Mononuclear cell (primary cell): Measurements from ENCODE around the gene HDX. TPM values are rescaled to one million over a fixed set of nuclear protein-coding genes. Genes with fewer than 3 reads are reported as not detected.
"Not testable (repeated sequence)": the region's sequence is repeated elsewhere in the genome, so short reads cannot be mapped to it uniquely, and the experiment has no call there.

ENCODE experiments used
- H3K27me3 ChIP-seq: 2 replicates; pipeline ENCODE4 v1.6.0; 2011; ENCODE audit warnings: low read length, control low read depth; ENCODE audit not compliant: insufficient read depth
- H3K4me1 ChIP-seq: 2 replicates; pipeline ENCODE4 v1.5.1; 2011; ENCODE audit warnings: mild to moderate bottlenecking, low read length, control low read depth; ENCODE audit not compliant: insufficient read depth
- H3K4me3 ChIP-seq: 2 replicates; pipeline ENCODE4 v1.5.1; 2011; ENCODE audit warnings: mild to moderate bottlenecking, low read length, moderate library complexity
- H3K9me3 ChIP-seq: 2 replicates; pipeline ENCODE4 v1.5.1; 2011; ENCODE audit warnings: low read depth, mild to moderate bottlenecking, control low read depth, low read length
- total RNA-seq: library from RNA; depleted of rRNA; stranded (reverse); fragments of >200 nt; gene quantifications from one replicate; pipeline ENCODE4 v1.2.3, GENCODE V29; 2012

Gene HDX
- total RNA-seq, 1 donor = 3.4 TPM

- H3K4me3 ChIP-seq = no peak overlapping the region
- no peaks in the 10 kb centered on the region for H3K9me3 ChIP-seq
- no peaks in the 10 kb centered on the region for H3K4me1 ChIP-seq
- no peaks in the 10 kb centered on the region for H3K27me3 ChIP-seq
Measured at GRCh38 chrX:84415140-84415539, 87.1 kb downstream of the HDX start.

- Histone ChIP-seq H3K4me3 (no peak overlapping the region), H3K9me3 (no peaks in the 10 kb centered on the region)
Measured at GRCh38 chrX:84363663-84364062, 138.6 kb downstream of the HDX start.

GRCh38 chrX:84363051-84363450 lies 139.2 kb downstream of the HDX start:
- Histone ChIP-seq H3K27me3 (no peaks in the 10 kb centered on the region), H3K9me3 (no peaks in the 10 kb centered on the region), H3K4me3 (no peak overlapping the region), H3K4me1 (no peaks in the 10 kb centered on the region)

More at GRCh38 chrX:84363663-84364062, 138.6 kb downstream of the HDX start:
- no peaks in the 10 kb centered on the region for H3K4me1 ChIP-seq
- H3K27me3 ChIP-seq = no peaks in the 10 kb centered on the region

GRCh38 chrX:84362184-84362838 lies 139.9 kb downstream of the HDX start:
- no peaks in the 10 kb centered on the region for H3K9me3 ChIP-seq

GRCh38 chrX:84358271-84358670 lies 144.0 kb downstream of the HDX start:
- Histone ChIP-seq H3K27me3 (no peaks in the 10 kb centered on the region), H3K4me3 (no peak overlapping the region), H3K9me3 (no peaks in the 10 kb centered on the region), H3K4me1 (no peaks in the 10 kb centered on the region)

More at GRCh38 chrX:84362184-84362838, 139.9 kb downstream of the HDX start:
- Histone ChIP-seq H3K4me1 (no peaks in the 10 kb centered on the region), H3K4me3 (no peak overlapping the region), H3K27me3 (no peaks in the 10 kb centered on the region)

GRCh38 chrX:84357296-84357695 lies 145.0 kb downstream of the HDX start:
- Histone ChIP-seq H3K4me1 (no peaks in the 10 kb centered on the region), H3K4me3 (no peak overlapping the region), H3K9me3 (no peaks in the 10 kb centered on the region), H3K27me3 (no peaks in the 10 kb centered on the region)

- Histone ChIP-seq H3K4me1 (no peaks in the 10 kb centered on the region), H3K4me3 (no peak overlapping the region), H3K9me3 (no peaks in the 10 kb centered on the region), H3K27me3 (no peaks in the 10 kb centered on the region)
Measured at GRCh38 chrX:84340968-84341367, 161.3 kb downstream of the HDX start.

GRCh38 chrX:84339507-84340364 lies 162.5 kb downstream of the HDX start:
- Histone ChIP-seq H3K4me1 (no peaks in the 10 kb centered on the region), H3K27me3 (no peaks in the 10 kb centered on the region), H3K9me3 (no peaks in the 10 kb centered on the region)

GRCh38 chrX:84336646-84337045 lies 165.6 kb downstream of the HDX start:
- Histone ChIP-seq H3K27me3 (no peaks in the 10 kb centered on the region), H3K4me3 (no peak overlapping the region), H3K4me1 (no peaks in the 10 kb centered on the region), H3K9me3 (no peaks in the 10 kb centered on the region)

More at GRCh38 chrX:84339507-84340364, 162.5 kb downstream of the HDX start:
- H3K4me3 ChIP-seq = no peak overlapping the region

GRCh38 chrX:84335121-84335520 lies 167.1 kb downstream of the HDX start:
- Histone ChIP-seq H3K4me1 (no peaks in the 10 kb centered on the region), H3K9me3 (no peaks in the 10 kb centered on the region), H3K4me3 (no peak overlapping the region), H3K27me3 (no peaks in the 10 kb centered on the region)

GRCh38 chrX:84322083-84322827 lies 180.0 kb downstream of the HDX start:
- Histone ChIP-seq H3K27me3 (no peaks in the 10 kb centered on the region), H3K4me1 (no peaks in the 10 kb centered on the region), H3K9me3 (no peaks in the 10 kb centered on the region), H3K4me3 (no peak overlapping the region)

GRCh38 chrX:84320614-84321013 lies 181.6 kb downstream of the HDX start:
- Histone ChIP-seq H3K4me3 (no peak overlapping the region), H3K4me1 (no peaks in the 10 kb centered on the region), H3K27me3 (no peaks in the 10 kb centered on the region), H3K9me3 (no peaks in the 10 kb centered on the region)

GRCh38 chrX:84320023-84320422 lies 182.2 kb downstream of the HDX start:
- Histone ChIP-seq H3K4me3 (no peak overlapping the region), H3K4me1 (no peaks in the 10 kb centered on the region), H3K27me3 (no peaks in the 10 kb centered on the region), H3K9me3 (no peaks in the 10 kb centered on the region)

- no peaks in the 10 kb centered on the region for H3K9me3 ChIP-seq
- H3K4me1 ChIP-seq = no peaks in the 10 kb centered on the region
- no peak overlapping the region for H3K4me3 ChIP-seq
- H3K27me3 ChIP-seq = no peaks in the 10 kb centered on the region
Measured at GRCh38 chrX:84318661-84319060, 183.6 kb downstream of the HDX start.

GRCh38 chrX:84315946-84316345 lies 186.3 kb downstream of the HDX start:
- H3K4me1 ChIP-seq, H3K4me3 ChIP-seq, H3K9me3 ChIP-seq, H3K27me3 ChIP-seq: not testable (repeated sequence)
